WTC11 (cell line): ENCODE data around the gene HDAC1.

Source experiments
- CBFB ChIP-seq: sonication (generic); formaldehyde crosslinking; IDR thresholded peaks from 2 replicates; pipeline ENCODE4 v1.8.1; 2022; ENCODE audit warnings: mild to moderate bottlenecking, low read depth, missing genetic modification reagents
- HMGXB4 ChIP-seq: sonication (generic); formaldehyde crosslinking; IDR thresholded peaks from 2 replicates; pipeline ENCODE4 v1.8.1; 2023; ENCODE audit warnings: mild to moderate bottlenecking, moderate library complexity, missing genetic modification reagents

GRCh38 chr1:32363713-32364112, 71.8 kb downstream of the HDAC1 start:
- TF ChIP-seq CBFB (CRISPR knock-in tag) (no peak), HMGXB4 (no peak)
